Tibial nerve (tissue), 3 donors: ENCODE results near the gene PDXDC1.

Source experiments
- POLR2A ChIP-seq, 2 donors: fragments of 450-650 bp; IDR thresholded peaks; one replicate each; pipeline ENCODE4 v1.6.1; 2017; ENCODE audit warnings: antibody characterized with exemption in 2 of 2, mild to moderate bottlenecking in 2 of 2, moderate library complexity in 2 of 2
- TF ChIP-seq, protein P1 (sequence below), 5 experiments: fragments of 200-600 bp in 3 of 5; fragments of 450-650 bp in 2 of 5; sonication (generic) in 3 of 5; IDR thresholded peaks; one replicate each; pipeline ENCODE4 v1.5.1; 2016 to 2019; ENCODE audit warnings: antibody characterized with exemption in 5 of 5, mild to moderate bottlenecking in 3 of 5, moderate library complexity in 2 of 5

DNA sequence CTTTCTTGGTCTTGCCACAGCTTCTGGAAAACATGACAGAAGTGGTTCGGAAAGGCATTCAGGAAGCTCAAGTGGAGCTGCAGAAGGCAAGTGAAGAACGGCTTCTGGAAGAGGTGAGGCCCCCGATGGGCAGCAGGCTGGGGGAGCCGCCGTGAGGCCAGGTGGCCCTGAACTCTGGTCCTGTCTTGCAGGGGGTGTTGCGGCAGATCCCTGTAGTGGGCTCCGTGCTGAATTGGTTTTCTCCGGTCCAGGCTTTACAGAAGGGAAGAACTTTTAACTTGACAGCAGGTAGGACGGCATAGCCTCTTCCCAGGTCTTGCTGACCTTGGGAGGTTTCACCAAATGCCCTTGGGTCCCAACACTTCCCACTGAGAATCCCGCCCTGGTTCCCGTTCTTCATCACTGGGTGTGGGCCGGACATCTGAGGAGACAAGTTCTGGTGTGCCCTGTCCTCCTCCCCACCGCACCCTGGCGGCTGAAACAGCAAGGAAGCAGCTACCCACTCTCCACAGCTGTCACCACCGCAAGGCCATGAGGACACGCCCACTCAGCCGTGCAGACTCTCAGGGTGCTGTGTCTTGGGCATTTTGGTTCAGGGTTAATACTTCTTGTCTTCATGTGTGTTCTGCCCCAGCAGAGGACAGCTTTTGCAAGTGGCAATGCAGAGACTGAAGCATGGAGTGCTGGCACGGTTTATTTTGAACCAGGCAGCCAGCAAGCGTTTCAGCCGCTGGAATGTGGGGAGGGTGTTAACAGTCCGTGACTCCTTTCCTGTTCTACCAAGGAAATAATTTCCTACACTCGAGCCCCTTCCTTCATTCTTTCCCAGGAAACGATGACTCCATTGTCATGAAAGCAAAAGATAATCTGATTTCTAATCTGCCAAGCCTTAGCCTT lies 59.7 kb downstream of the PDXDC1 start:
- no peak for TF ChIP-seq POLR2A (IDR thresholded peaks at IDR 0.05)
- TF ChIP-seq, protein P1, sequence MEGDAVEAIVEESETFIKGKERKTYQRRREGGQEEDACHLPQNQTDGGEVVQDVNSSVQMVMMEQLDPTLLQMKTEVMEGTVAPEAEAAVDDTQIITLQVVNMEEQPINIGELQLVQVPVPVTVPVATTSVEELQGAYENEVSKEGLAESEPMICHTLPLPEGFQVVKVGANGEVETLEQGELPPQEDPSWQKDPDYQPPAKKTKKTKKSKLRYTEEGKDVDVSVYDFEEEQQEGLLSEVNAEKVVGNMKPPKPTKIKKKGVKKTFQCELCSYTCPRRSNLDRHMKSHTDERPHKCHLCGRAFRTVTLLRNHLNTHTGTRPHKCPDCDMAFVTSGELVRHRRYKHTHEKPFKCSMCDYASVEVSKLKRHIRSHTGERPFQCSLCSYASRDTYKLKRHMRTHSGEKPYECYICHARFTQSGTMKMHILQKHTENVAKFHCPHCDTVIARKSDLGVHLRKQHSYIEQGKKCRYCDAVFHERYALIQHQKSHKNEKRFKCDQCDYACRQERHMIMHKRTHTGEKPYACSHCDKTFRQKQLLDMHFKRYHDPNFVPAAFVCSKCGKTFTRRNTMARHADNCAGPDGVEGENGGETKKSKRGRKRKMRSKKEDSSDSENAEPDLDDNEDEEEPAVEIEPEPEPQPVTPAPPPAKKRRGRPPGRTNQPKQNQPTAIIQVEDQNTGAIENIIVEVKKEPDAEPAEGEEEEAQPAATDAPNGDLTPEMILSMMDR (IDR thresholded peaks at IDR 0.05) = no peak
